NT2/D1 (cell line): ENCODE results near the gene RTN4RL2.

Source experiments
- SUZ12 ChIP-seq: IDR thresholded peaks from 2 replicates; pipeline ENCODE4 v1.6.1; 2011; ENCODE audit not compliant: insufficient read length, insufficient read depth; ENCODE audit errors: extremely low read depth
- YY1 ChIP-seq: IDR thresholded peaks from 2 replicates; pipeline ENCODE4 v1.6.1; 2011; ENCODE audit not compliant: insufficient read length, insufficient read depth
- ZNF274 ChIP-seq: IDR thresholded peaks from 2 replicates; pipeline ENCODE4 v1.6.1; 2011; ENCODE audit warnings: mild to moderate bottlenecking, low read depth, low read length

DNA sequence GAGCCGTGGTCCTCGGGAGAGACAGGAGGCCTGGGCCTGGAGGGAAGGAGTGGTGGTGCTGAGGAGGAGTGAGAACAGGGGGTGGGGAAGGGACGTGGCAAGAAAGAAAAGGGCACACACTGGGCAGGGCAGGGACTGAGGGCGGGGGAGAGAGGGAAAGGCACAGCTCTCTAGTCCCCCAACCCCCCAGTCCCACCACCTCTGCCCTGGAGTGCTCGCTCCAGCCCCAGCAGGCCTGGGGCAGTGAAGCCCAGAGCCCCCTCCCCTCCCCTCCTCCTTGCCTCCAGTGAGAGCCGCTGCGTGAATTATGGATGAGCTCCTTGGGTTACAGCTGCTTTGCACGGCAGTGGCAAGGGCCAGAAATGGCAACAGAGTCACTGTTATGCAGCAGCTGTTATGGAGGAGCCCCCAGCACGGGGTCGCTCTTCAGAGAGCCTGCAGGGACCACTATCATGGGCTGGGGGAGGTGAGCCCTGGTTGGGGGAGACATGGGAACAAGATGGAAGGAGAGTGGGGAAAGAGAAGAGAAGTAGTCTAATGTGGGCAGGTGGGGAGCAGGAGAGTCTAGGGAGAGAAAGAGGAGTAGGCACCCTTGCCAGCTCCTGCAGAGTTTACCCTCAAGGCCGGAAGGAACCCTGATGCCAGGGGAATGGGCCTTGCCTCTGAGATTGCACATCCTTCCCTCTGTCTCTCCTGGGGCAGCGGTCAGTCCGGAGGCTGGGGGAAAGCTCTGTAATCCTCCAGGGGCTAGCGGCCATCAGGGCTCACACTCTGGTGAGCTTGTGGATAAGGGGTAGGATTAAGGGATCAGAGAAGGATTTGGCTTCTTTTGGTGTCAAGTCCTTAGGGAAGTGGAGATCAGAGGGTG, 3.6 kb downstream of the RTN4RL2 start:
- TF ChIP-seq YY1 = no peak
- TF ChIP-seq ZNF274 = no peak
- TF ChIP-seq SUZ12 = no peak
